Lower leg skin (tissue), 4 donors: ENCODE results near the gene TAGAP. TPM values are rescaled to one million over a fixed set of nuclear protein-coding genes. Genes with fewer than 3 reads are reported as not detected.

Source experiments
- DNase-seq, 2 donors: peaks; one replicate each; pipeline ENCODE4 v3.0.0-alpha.2; 2019; ENCODE audit warnings: low spot score in 2 of 2
- H3K4me3 ChIP-seq: fragments of 200-600 bp; sonication (generic); 2 replicates; pipeline ENCODE4 v1.5.1; 2017; ENCODE audit warnings: mild to moderate bottlenecking, low read depth; ENCODE audit not compliant: poor library complexity, severe bottlenecking
- CTCF ChIP-seq, 3 donors: fragments of 450-650 bp; IDR thresholded peaks; one replicate each; pipeline ENCODE4 v1.5.1; 2016; ENCODE audit warnings: antibody characterized with exemption in 3 of 3, mild to moderate bottlenecking in 3 of 3, moderate library complexity in 2 of 3
- POLR2A ChIP-seq, 2 donors: fragments of 450-650 bp; IDR thresholded peaks; one replicate each; pipeline ENCODE4 v1.6.1; 2016 to 2017; ENCODE audit warnings: antibody characterized with exemption in 2 of 2, mild to moderate bottlenecking in 1 of 2, moderate library complexity in 1 of 2
- WGBS, 2 donors: methylation state at CpG; one replicate each; pipeline ENCODE4 v1.1.5; 2018; 5-methylcytosine and 5-hydroxymethylcytosine counted together
- intact Hi-C: fragments of 100-400 bp; cut with DNase I; formaldehyde crosslinking; loops from one replicate; pipeline ENCODE4 v1.15.0; 2023; ENCODE audit warnings: low total_unique reads
- total RNA-seq, 4 donors: library from RNA; depleted of rRNA; stranded (reverse); fragments of >200 nt; gene quantifications; one replicate each; pipeline ENCODE4 v1.1.0, GENCODE V29; 2016

The TAGAP gene
- total RNA-seq, 4 donors from 2014 or later: 1.1 to 2.7 (median 1.9) TPM

DNA sequence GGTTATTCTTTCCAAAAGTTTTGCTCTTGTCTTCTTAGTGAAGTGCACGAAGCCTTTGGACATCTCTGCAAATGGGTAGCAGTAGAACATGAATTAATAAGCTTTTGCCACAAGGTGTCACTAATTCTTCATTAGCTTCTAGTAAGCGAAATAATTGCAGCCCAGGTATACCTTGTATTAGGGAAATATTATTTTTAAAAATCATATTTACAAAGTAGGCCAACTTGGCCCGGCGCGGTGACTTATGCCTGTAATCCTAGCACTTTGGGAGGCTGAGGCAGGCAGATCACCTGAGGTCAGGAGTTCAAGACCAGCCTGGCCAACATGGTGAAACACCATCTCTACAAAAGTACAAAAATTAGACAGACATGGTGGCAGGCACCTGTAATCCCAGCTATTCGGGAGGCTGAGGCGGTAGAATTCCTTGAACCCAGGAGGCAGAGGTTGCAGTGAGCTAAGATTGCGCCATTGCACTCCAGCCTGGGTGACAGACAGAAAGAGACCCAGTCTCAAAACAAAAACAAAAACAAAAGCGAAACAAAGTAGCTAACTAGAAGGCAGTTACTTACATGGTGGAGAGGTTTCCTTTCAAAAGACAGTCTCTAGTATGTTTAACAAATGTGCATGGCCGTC, 36.0 kb downstream of the TAGAP start:
- DNase-seq: no peak
- intact Hi-C loops: no loop called here
- TF ChIP-seq CTCF (IDR thresholded peaks at IDR 0.05): no peak
- TF ChIP-seq POLR2A (IDR thresholded peaks at IDR 0.05): no peak
- 70 to 73% methylated on average over 10 of the region's 10 CpGs for WGBS, 2 donors
- no peak overlapping the region for H3K4me3 ChIP-seq

GRCh38 chr6:159007510-159007909, 37.3 kb downstream of the TAGAP start:
- no peak for TF ChIP-seq POLR2A (IDR thresholded peaks at IDR 0.05)
- no peak for TF ChIP-seq CTCF (IDR thresholded peaks at IDR 0.05)
- intact Hi-C loops: no loop called here
- 82 to 85% methylated on average over 5 of the region's 5 CpGs for WGBS, 2 donors
- DNase-seq: no peak
- no peak overlapping the region for H3K4me3 ChIP-seq

DNA sequence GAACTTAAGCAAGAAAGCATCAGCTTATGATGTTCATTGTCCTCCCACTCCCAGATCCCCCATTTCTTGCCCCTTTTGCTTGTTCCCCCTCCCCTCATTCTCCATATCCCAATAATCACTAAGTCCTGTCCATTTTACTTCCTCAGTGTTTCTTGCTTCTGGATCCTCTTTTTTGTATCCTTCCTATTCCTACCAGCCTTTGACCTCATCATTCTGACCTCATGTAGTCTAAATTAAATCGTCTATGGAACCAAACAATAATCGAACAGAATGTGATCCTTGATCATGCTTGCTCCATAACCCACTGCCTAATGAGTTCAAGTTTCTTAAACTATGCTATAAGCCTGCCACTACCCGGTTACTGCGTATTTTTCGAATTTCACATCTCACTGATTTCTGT, 39.4 kb downstream of the TAGAP start:
- TF ChIP-seq CTCF (IDR thresholded peaks at IDR 0.05) (no peak), POLR2A (IDR thresholded peaks at IDR 0.05) (no peak)
- DNase-seq: no peak
- WGBS, 2 donors: 89 to 91% methylated on average over 5 of the region's 5 CpGs
- intact Hi-C loops: no loop called here
- H3K4me3 ChIP-seq: no peak overlapping the region

- TF ChIP-seq CTCF (IDR thresholded peaks at IDR 0.05) (no peak), POLR2A (IDR thresholded peaks at IDR 0.05) (no peak)
- H3K4me3 ChIP-seq: no peak overlapping the region
- no peak for DNase-seq
- WGBS, 2 donors: 64 to 79% methylated on average over 3 of the region's 3 CpGs
- intact Hi-C loops: no loop called here
These were observed 40.2 kb downstream of the TAGAP start for GRCh38 chr6:159004592-159004991.

GRCh38 chr6:159002432-159003155, 42.2 kb downstream of the TAGAP start:
- no peak for TF ChIP-seq POLR2A (IDR thresholded peaks at IDR 0.05)
- no peak for TF ChIP-seq CTCF (IDR thresholded peaks at IDR 0.05)
- intact Hi-C loops: no loop called here
- DNase-seq: no peak
- 69 to 72% methylated on average over 12 of the region's 12 CpGs for WGBS, 2 donors
- H3K4me3 ChIP-seq: no peak overlapping the region
